HG03135 (cell line): ENCODE measurements around the gene KRTAP4-5.
"Not testable (repeated sequence)": the region's sequence is repeated elsewhere in the genome, so short reads cannot be mapped to it uniquely, and the experiment has no call there.

ENCODE experiments used
- ATAC-seq: cut with Tn5 transposase; IDR thresholded peaks from one replicate; pipeline ENCODE4 v1.9.1; 2021; ENCODE audit warnings: mild to moderate bottlenecking, moderate library complexity; ENCODE audit not compliant: unreplicated experiment

Gene KRTAP4-5

DNA sequence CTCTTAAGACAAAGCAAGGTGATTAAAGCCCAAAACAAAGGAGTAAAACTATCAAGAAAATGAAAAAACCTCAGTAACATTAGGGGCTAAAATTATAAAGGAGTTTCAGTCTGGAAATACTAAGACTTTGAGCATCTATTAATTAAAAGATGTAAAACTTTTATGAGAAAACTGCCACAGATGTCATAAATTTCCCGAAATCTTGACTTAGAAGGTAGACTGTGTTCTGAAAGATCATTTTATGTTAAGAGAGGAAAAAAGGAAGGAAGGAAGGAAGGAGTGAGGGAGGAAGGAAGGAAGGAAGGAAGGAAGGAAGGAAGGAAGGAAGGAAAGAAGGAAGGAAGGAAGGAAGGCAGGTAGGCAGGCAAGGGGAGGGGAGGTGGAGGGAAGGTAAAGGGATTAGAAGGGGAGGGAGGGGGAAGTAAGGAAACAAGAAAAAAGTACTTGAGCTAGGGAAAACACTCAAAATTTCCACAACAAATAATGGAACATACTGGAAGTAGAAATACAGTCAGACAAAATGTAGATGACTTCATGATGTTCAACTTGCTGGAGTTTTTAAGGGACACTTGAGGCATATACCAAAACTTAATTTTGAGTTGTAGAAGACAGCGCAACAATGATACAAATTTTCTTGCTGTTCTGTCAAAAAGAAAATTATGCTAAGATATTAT lies 2.0 kb downstream of the KRTAP4-5 start:
- ATAC-seq, result no peak

DNA sequence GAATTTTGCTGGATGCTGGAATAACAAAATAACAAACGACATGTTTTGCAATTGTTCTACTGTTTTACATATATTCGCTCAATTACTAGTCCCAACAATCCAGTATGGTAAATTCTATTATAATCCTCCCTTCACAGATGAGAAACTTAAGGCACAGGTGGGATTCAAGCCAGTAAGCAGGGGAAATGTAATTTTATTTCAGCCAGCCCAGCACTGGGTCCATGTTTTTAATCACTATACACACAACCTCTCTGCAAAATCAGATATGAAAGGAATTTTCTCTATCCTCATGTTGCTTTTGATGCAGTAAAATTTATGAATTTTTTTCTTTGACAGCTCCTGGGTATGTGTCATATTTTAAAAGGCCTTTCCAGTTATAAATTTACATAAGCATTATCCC lies 4.4 kb downstream of the KRTAP4-5 start:
- no peak for ATAC-seq

DNA sequence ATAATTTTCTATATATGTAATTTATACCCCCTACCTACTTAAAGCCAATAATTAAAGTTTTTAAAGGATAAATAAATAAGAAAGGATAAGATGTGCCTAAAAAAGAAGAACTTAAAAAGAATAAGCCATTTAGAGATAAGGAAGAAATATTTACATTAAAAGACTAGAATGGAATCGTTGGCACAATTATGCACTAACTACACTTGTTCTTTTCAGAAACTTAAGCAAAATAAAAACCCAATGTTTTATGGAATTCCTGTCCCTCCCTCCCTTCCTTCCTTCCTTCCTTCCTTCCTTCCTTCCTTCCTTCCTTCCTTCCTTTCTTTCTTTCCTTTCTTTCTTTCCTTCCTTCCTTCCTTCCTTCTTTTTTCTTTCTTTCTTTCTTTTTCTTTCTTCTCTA lies 4.8 kb downstream of the KRTAP4-5 start:
- ATAC-seq, result no peak

DNA sequence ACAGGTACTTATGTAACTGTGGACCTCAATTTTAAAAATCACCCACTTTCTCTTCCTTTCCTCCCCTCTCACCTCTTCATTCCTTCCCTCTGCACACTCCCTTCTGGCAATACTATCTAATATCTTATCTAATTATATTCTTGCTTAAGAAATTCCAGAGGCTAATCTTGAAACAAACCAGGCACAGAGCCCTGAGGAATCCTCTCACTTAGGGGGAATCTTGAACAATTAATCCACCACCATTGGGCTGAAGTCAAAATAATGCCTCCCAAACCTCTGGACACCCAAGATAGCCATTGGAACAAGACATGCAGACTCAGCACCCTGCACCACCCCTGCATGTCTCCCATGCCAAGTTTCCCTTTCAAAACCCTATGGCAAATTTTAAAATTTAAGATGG lies 8.3 kb downstream of the KRTAP4-5 start:
- ATAC-seq, result no peak

DNA sequence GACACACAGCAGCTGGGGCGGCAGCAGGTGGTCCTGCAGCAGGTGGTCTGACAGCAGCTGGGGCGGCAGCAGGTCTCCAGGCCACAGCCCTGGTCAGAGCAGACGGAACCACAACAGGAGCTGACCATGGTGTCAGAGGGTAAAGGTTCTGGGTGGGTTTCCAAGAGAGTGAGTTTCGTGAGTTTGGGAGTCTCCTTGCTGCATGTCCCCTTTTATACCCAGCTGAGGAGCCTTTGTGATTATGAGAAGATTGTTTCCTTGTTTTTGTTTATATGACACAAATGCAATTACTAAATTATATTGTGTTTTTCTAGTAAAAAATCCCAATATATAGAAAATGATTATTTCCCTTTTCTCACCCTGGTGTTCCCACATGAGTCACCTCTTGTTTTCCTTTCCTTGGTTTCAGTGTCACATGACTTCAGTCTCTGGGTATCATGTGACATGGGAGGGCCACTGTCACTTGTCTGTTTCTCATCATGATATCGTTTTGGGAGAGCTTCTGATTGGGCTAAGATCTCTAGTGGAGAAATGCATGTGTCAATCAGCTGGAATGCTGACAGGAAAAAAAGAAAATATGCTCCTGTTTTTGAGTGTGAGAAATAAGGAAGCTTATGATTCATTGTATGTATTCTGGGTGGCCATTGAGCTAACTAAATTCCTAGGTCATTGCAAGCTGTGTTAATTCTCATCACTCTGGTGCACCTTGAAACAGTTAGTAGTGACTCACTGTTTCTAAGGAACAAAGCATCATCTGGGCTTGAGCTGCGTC lies 9.1 kb downstream of the KRTAP4-5 start, which contains the start of gene KRTAP4-6:
TSS of gene KRTAP4-6 (minus strand) at position 185 of the 772 bp plus-strand sequence. CDS start at position 128, 57 bp downstream.
- ATAC-seq, result no peak

DNA sequence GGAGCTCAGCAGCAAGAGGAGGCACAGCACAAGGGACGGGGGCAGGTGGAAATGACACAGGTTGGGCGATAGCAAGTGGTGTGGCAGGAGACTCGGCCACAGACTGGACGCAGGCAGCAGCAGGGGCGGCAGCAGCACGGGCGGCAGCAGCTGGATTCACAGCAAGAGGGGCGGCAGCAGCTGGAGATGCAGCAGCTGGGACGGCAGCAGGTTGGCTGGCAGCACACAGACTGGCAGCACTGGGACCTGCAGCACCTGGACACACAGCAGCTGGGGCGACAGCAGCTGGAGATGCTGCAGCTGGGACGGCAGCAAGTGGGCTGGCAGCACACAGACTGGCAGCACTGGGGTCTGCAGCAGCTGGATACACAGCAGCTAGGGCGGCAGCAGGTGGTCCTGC lies 9.8 kb downstream of the KRTAP4-5 start:
- ATAC-seq, result not testable (repeated sequence)

DNA sequence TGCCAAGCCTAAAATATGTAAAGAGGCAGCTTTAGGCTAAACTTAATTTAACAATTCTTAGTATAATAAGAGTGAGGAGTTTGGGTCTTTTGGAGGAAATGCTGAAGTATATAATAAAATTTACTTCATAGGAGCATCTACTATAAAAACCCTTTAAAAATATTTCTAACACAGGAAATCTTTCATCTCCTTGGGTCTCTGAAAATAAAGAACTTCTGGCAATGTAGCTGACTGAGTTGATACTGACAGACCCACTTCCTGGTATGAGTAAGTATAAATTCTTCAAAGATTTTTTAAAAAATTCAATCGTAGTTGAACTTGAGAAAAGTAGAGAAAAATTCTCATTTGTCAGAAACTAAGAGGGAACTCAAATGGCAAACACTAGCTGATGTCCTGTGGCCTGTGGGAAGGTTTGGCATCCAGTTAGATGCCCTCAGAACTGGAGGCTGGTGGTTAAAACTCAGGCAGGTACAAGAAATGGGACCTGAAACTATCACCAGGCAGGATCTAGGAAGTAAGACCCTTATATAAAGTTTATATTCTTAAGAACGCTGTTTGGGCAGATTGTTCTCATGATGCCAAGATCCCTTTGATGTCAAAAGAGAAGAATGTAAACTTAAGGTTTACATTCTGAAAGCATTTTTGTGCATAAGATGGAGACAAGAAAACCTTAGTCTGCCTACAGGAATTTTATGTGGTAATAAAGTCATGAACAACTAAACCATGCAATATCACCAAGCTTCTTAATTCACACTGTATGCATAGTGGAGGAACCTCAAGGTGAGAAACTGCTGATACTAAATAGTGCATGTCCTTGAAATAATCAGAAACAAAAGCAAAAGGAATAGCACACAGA lies 15.5 kb downstream of the KRTAP4-5 start:
- no peak for ATAC-seq

DNA sequence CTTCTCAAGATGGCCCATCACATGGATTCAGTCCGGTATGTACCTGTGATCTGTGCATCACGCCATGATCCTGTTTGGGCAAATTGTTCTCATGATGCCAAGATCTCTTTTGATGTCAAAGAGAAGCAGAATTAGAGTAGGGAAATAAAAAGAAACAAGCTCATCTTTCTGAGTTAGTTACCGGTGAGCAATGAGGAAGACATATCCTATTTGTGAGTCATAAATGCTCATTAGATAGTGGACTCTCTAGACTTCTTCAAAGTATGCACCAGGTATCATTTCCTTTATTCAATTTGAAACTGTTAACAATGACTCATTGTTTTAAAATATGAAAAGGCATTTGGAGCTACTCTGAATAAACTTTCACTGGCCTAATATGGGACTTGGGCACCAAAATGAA lies 17.6 kb downstream of the KRTAP4-5 start:
- no peak for ATAC-seq

DNA sequence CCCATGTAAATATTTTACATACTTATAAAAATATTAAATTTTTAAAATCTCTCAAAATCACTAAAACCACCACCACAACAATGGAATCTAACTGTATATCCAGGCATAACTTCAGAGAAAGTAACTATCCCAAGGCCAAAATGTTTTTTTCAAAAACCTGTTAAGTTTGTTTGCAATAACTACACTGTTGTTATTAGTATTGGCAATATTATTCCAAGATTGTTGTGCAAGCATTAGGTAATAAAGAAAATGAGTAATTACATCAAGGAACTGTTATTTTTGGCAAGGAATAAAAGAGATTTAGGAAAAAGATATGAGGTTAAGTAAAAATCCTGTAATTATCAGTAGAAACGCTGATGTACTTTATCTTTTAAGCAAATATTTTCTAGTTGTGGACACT lies 22.3 kb downstream of the KRTAP4-5 start:
- no peak for ATAC-seq

DNA sequence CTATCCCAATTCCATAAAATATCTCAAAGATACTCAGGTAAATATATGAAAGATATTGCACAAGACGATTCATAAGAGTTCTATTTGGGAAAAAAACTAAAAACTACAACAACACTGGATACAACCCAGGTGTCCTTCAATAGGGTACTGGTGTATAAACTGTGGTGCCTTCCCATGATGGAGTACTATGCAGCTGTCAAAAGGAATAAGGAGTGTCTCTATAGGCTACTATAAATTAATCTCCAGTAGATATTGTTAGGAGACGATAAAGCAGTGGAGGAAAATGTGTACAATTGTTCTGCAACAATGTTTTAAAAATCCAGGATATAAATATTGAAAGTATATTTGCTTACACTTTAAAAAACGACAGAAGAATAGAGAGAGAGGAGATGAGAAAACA lies 23.2 kb downstream of the KRTAP4-5 start:
- no peak for ATAC-seq

DNA sequence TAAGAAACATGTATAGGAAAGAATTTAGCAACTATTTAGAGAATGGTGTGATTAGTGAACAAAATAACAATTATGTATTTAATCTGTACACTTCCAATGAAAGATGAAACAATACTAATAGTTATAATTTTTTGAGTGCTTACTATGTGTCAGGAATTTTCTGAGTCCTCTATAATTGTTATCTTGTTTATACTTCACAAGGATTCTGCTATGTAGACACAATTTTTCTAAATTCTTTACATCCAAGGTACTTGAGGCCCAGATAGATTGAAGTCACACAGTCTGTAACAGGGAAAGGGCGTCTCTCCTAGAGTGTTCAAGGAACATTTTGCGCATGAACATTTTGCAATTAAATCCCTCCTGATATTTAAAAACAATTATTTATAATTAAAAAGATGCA lies 24.6 kb downstream of the KRTAP4-5 start:
- ATAC-seq, result no peak

DNA sequence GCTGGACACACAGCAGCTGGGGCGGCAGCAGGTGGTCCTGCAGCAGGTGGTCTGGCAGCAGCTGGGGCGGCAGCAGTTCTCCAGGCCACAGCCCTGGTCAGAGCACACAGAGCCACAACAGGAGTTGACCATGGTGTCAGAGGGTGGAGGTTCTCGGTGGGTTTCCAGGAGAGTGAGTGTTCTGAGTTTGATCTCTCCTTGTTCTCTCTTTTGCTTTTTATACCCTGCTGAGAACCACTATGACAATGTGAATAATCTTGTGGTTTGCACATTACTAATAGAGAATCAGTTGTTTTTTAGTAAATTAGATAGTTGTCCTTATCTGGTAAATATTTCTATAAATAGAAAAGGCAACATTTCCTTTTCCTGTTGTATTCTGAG lies 25.6 kb downstream of the KRTAP4-5 start, which contains the start of gene KRTAP4-12:
TSS of gene KRTAP4-12 (minus strand) at position 192 of the 381 bp plus-strand sequence. CDS start at position 132, 60 bp downstream.
- not testable (repeated sequence) for ATAC-seq

DNA sequence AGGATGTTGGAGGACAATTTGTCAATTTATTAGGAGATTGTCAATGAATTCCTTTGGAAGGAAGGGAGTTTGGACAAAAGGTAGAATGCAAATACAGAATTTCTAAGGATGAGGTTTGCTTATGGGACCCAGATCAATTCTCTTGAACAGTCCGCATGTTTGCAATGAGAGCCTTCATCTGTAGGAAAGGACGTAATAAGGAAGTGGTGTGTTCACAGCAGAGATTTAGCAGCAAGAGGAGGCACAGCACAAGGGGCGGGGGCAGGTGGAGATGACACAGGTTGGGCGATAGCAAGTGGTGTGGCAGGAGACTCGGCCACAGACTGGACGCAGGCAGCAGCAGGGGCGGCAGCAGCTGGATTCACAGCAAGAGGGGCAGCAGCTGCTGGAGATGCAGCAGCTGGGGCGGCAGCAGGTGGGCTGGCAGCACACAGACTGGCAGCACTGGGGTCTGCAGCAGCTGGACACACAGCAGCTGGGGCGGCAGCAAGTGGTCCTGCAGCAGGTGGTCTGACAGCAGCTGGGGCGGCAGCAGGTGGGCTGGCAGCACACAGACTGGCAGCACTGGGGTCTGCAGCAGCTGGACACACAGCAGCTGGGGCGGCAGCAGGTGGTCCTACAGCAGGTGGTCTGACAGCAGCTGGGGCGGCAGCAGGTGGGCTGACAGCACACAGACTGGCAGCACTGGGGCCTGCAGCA lies 26.2 kb downstream of the KRTAP4-5 start:
- not testable (repeated sequence) for ATAC-seq

DNA sequence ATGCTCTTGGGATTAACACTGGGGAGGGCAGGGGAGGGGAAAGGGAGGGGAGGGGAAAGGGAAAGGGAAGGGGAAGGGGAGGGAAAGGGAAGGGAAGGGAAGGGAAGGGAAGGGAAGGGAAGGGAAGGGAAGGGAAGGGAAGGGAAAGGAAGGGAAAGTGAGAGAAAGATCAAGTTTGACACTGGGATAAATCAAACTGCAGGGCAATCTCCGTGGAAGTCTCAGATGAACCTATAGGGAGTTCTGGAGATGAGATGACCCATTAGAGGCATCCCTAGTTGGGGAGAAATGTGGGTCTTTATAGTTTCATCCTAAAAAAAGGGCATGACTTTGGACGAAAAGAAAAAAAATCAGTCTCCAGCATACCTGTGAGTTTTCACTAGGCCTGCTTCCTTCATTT lies 27.9 kb downstream of the KRTAP4-5 start:
- no peak for ATAC-seq

DNA sequence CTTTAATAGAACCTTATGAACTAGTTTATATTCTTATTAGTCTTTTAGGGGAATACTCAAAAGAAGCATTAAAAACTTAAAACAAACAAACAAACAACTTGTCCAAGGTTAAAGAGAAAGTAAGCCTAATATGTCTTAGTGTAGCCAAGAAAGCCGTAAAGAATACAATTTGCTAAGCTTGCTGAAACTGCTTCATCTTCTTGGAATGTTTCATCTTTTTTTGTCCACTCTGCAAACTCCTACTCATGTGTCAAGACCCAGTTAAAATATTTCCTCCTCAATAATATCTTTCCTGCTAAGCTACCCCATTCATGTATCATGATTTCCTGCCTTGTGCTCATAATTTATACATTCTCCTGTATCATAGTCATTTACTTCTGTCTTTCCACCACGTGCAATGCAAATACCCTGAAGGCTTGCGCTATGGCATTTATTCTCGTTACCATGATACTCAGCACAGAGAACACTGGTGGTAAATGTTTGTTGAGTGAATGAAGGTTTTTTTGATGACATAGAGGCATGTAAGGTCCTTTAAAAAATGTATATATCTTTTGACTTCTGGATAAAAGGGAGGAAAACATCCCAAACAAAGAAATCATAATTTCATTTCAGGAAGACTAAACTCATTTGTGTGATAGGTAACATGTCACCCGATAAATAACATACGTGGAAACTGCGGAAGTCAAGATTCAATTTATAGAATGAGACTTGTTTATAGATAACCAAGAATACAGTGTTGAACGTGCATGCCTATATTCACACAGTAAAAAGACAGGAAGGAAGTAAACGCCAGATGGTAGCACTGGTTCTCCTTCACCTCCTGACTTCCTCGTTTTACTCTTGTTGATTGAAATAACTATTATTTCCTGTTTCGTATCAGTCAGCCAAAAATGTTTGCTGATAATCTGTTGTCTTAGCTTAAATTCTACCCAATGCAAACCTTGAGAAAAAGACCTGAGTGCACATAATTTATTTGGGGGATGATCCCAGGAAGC lies 29.6 kb downstream of the KRTAP4-5 start:
- ATAC-seq, result not testable (repeated sequence)

DNA sequence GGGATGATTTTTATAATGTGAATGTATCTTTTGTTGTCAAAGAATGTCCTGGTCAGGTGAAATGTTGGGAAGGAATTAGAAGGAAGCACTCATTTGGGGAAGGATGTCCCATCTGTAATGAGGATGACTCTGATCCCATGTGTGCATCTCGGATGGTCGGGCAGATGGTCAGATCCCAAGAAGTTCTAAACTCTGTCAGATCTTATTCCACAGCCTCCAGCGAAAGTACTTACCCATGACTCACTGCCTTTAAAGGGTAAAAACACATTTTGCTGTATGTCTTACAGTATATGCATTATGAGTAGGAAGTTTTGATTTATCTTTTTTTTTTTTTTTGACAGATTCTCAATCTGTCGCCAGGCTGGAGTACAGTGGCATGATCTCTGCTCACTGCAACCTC lies 30.9 kb downstream of the KRTAP4-5 start:
- ATAC-seq, result no peak

DNA sequence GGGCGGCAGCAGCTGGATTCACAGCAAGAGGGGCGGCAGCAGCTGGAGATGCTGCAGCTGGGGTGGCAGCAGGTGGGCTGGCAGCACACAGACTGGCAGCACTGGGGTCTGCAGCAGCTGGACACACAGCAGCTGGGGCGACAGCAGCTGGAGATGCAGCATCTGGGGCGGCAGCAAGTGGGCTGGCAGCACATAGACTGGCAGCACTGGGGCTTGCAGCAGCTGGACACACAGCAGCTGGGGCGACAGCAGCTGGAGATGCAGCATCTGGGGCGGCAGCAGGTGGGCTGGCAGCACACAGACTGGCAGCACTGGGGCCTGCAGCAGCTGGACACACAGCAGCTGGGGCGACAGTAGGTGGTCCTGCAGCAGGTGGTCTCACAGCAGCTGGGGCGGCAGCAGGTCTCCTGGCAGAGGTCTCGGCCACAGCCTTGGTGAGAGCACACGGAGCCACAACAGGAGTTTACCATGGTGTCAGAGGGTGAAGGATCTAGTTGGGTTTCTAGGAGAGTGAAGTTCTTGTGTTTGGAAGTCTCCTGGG lies 31.7 kb downstream of the KRTAP4-5 start, which contains the start of gene KRTAP4-11:
TSS of gene KRTAP4-11 (minus strand) at position 528 of the 541 bp plus-strand sequence. CDS start at position 470, 58 bp downstream.
- not testable (repeated sequence) for ATAC-seq

DNA sequence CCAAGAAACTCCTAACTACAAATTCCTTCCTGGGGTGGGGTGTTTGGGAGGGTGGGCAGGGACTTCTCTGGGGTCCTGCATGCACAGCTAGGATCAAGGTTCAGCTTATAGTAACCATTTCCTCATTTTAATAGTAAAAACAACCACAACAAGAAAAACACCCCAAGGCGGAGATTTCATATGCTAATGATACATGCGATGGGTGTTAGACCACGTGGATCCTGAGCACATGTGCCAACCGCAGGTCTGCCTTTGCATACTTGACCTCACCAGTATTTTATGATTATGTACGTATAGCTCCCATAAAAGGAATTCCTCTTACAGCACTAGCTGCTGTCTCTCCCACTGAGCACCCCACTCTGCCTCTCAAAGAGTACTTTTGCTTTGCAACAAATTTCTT lies 33.3 kb downstream of the KRTAP4-5 start:
- no peak for ATAC-seq
